ENCODE data around the gene KRTAP10-11.
"Not testable (repeated sequence)": the region's sequence is repeated elsewhere in the genome, so short reads cannot be mapped to it uniquely, and the experiment has no call there.

Gene KRTAP10-11, protein sequence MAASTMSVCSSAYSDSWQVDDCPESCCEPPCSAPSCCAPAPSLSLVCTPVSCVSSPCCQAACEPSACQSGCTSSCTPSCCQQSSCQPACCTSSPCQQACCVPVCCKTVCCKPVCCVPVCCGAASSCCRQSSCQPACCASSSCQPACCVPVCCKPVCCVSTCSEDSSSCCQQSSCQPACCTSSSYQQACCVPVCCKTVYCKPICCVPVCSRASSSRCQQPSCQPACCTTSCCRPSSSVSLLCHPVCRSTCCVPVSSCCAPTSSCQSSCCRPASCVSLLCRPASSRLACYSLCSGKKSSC

DNA sequence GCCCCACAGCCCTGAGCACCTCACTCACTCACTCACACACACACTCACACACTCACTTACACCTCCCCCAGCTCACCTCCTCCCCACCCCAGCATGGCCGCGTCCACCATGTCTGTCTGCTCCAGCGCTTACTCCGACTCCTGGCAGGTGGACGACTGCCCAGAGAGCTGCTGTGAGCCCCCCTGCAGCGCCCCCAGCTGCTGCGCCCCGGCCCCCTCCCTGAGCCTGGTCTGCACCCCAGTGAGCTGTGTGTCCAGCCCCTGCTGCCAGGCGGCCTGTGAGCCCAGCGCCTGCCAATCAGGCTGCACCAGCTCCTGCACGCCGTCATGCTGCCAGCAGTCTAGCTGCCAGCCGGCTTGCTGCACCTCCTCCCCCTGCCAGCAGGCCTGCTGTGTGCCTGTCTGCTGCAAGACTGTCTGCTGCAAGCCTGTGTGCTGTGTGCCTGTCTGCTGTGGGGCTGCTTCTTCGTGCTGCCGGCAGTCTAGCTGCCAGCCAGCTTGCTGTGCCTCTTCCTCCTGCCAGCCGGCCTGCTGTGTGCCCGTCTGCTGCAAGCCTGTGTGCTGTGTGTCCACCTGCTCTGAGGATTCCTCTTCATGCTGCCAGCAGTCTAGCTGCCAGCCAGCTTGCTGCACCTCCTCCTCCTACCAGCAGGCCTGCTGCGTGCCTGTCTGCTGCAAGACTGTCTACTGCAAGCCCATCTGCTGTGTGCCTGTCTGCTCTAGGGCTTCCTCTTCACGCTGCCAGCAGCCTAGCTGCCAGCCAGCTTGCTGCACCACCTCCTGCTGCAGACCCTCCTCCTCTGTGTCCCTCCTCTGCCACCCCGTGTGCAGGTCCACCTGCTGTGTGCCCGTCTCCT is at the start of gene KRTAP10-11:
KRTAP10-11 (plus strand) TSS at position 49 of the 856 bp plus-strand sequence; CDS start at position 94, 45 bp downstream.
- DNase-seq; H3K4me3 Mint-ChIP-seq; H3K4me1 Mint-ChIP-seq (ENCODE audit: low read depth); H3K27ac Mint-ChIP-seq; H3K27me3 Mint-ChIP-seq; H3K36me3 Mint-ChIP-seq (ENCODE audit: low read depth): not testable (repeated sequence)
- H3K9me3 Mint-ChIP-seq: peaks cover 30% of the 10 kb centered on the region

DNA sequence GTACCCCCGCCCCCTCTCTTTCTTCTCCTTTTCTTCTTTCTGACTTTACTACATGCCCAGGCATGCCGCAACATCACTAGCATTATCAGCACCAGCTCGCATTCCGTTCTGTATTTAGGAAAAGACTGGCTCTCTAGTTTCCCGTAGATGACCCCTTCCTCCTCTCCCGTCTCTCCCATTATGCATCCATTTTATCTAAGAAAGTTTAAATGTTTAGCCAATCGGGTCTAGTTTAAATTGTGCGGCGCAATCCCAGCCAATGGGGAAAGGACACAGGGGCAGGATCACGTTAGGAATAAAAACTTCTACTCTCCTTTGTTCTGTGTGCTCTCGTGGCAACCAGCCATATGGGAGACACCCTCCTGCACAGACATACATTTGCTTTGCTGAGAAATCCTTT is 48.2 kb upstream of the KRTAP10-11 start:
- H3K4me1 Mint-ChIP-seq (ENCODE audit: low read depth): no peaks in the 10 kb centered on the region
- no peaks in the 10 kb centered on the region for H3K36me3 Mint-ChIP-seq (ENCODE audit: low read depth)
- peaks cover 5% of the 10 kb centered on the region for H3K27me3 Mint-ChIP-seq
- no peak overlapping the region for H3K4me3 Mint-ChIP-seq
- no peaks in the 10 kb centered on the region for H3K9me3 Mint-ChIP-seq
- no peak overlapping the region for H3K27ac Mint-ChIP-seq
- DNase-seq: no peak

DNA sequence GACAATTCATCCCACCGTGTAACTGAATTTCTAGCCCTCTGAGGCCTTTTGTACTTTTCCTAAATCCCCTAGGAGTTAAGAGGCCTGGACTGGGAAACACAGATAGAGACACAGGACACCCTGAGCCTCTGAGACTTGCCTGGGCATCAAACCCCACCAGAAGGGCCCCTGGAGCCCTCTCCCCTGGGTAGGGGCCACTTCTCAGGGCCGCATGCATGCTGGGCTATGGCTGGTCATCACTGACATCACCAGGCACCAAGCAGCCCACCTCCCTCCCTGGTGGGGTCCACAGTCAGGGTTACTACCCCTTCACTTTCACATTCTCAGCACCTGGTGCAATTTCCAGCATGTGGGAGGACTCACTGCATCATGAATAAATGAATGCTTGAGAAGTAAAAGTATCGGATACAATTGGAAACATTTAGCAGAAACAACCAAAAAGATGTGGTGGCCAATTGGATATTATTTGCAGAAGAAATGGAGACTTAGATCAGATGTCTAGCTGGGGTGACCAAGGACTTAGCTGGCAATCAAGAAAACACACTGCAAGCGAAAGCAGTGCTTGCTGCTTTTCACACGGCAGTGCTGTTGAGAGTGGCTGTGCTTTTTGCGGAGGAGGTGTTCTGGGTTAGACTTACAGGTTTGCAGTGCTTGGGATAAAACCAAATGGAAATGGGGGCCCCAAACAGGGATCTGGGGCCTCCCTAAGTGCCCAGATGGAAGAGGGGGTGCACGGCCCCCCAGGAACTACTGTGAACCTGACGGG is 46.8 kb upstream of the KRTAP10-11 start:
- DNase-seq: no peak
- H3K27ac Mint-ChIP-seq: no peak overlapping the region
- H3K4me1 Mint-ChIP-seq (ENCODE audit: low read depth): no peaks in the 10 kb centered on the region
- no peaks in the 10 kb centered on the region for H3K36me3 Mint-ChIP-seq (ENCODE audit: low read depth)
- H3K9me3 Mint-ChIP-seq: no peaks in the 10 kb centered on the region
- peaks cover 5% of the 10 kb centered on the region for H3K27me3 Mint-ChIP-seq
- H3K4me3 Mint-ChIP-seq: no peak overlapping the region

DNA sequence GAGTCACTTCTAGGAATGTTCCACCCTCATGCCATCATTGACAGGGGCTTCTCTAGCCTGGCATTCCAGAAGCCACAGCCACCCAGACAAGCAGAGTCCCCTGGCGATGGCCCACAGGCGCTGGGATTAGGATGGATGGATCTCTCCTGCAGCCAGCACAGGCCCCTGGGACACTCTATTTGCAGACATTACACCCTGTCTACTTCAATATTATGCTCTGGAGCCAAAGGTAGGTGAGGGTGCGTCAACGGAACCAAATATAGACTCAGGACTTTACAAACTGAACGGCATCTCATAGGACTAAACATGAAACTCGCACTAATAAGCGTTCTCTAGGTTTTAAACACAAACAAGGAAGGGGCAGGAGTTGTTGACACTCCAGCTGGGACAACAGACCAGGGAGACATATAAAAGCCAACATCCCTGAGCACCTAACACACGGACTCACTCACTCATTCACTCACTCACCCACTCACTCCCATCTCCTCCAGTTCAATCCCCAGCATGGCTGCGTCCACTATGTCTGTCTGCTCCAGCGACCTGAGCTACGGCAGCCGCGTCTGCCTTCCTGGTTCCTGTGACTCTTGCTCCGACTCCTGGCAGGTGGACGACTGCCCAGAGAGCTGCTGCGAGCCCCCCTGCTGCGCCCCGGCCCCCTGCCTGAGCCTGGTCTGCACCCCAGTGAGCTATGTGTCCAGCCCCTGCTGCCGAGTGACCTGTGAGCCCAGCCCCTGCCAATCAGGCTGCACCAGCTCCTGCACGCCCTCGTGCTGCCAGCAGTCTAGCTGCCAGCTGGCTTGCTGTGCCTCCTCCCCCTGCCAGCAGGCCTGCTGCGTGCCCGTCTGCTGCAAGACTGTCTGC is 45.9 kb upstream of the KRTAP10-11 start, which contains the start of gene KRTAP10-7:
KRTAP10-7 (plus strand) TSS at position 480 of the 861 bp plus-strand sequence; CDS start at position 505, 25 bp downstream.
- H3K4me1 Mint-ChIP-seq (ENCODE audit: low read depth); DNase-seq; H3K9me3 Mint-ChIP-seq; H3K36me3 Mint-ChIP-seq (ENCODE audit: low read depth); H3K27ac Mint-ChIP-seq; H3K27me3 Mint-ChIP-seq; H3K4me3 Mint-ChIP-seq: not testable (repeated sequence)

DNA sequence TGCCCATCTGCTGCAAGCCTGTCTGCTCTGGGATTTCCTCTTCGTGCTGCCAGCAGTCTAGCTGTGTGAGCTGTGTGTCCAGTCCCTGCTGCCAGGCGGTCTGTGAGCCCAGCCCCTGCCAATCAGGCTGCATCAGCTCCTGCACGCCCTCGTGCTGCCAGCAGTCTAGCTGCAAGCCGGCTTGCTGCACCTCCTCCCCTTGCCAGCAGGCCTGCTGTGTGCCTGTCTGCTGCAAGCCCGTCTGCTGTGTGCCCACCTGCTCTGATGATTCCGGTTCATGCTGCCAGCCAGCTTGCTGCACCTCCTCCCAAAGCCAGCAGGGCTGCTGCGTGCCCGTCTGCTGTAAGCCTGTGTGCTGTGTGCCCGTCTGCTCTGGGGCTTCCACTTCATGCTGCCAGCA is 45.1 kb upstream of the KRTAP10-11 start:
- not testable (repeated sequence) for H3K36me3 Mint-ChIP-seq (ENCODE audit: low read depth); H3K9me3 Mint-ChIP-seq; H3K27ac Mint-ChIP-seq; DNase-seq; H3K27me3 Mint-ChIP-seq; H3K4me3 Mint-ChIP-seq; H3K4me1 Mint-ChIP-seq (ENCODE audit: low read depth)

DNA sequence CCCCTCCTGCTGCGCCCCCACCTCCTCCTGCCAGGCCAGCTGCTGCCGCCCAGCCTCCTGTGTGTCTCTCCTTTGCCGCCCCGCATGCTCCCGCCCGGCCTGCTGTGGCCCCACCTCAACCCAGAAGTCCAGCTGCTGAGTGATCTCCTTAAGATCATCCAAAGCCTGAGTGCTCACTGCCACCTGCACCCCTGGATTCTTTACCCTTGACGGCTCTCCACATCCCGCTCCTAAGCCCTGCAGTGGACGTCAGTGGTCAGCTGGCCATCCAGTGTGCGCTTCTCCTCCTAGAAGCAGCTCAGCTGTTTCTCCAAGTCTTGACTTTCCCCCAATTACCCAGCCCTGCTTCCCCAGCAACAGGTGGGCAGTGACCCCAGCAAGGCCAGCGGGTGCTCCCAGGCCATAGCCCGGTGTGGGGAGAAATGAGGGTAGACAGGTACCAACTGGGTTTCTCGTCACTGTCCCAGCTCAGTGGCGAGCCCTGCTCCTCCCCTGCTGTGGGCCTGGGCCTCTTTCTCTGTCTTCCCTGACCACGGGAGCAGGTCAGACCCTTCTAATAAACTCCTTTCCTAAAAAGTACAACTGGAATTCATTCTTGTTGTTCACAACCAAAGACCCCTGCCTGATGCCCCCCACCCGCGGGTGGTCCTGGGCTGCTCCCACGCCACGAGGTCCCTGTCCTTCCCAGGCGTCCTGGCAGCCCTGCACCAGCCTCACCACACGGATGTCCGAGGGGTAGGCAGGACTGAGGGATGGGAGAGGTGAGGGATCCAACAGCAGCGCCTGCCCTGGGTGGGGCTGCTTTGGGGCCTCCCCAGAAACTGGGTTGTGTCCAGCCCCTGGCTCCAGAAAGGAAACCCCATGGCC is 44.4 kb upstream of the KRTAP10-11 start:
- peaks cover 6% of the 10 kb centered on the region for H3K9me3 Mint-ChIP-seq
- no peak overlapping the region for H3K4me3 Mint-ChIP-seq
- no peak overlapping the region for H3K27ac Mint-ChIP-seq
- H3K36me3 Mint-ChIP-seq (ENCODE audit: low read depth): no peaks in the 10 kb centered on the region
- DNase-seq: no peak
- peaks cover 5% of the 10 kb centered on the region for H3K27me3 Mint-ChIP-seq
- no peaks in the 10 kb centered on the region for H3K4me1 Mint-ChIP-seq (ENCODE audit: low read depth)

DNA sequence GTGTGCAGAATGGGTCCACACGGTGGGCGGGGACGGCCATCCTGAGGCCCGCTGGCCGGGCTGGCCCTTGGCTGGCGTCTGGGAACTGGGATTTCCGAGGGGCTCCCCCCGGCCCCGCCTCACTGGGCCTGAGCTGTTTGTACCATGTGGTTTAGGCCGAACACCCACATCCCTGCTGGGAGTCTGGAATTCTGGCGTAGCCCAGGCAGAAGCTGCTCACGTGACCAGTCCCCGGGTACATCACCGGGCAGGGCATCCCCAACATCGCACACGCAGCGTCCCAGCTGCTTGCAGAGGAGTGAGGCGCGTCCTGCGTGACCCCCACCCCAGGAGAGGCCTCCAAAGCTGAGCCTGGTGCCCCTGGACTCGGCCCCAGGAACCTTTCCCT is 43.8 kb upstream of the KRTAP10-11 start:
- no peak for DNase-seq
- Mint-ChIP-seq H3K4me1 (ENCODE audit: low read depth) (no peaks in the 10 kb centered on the region), H3K9me3 (peaks cover 6% of the 10 kb centered on the region), H3K27ac (no peak overlapping the region), H3K36me3 (ENCODE audit: low read depth) (no peaks in the 10 kb centered on the region), H3K27me3 (peaks cover 5% of the 10 kb centered on the region), H3K4me3 (no peak overlapping the region)

DNA sequence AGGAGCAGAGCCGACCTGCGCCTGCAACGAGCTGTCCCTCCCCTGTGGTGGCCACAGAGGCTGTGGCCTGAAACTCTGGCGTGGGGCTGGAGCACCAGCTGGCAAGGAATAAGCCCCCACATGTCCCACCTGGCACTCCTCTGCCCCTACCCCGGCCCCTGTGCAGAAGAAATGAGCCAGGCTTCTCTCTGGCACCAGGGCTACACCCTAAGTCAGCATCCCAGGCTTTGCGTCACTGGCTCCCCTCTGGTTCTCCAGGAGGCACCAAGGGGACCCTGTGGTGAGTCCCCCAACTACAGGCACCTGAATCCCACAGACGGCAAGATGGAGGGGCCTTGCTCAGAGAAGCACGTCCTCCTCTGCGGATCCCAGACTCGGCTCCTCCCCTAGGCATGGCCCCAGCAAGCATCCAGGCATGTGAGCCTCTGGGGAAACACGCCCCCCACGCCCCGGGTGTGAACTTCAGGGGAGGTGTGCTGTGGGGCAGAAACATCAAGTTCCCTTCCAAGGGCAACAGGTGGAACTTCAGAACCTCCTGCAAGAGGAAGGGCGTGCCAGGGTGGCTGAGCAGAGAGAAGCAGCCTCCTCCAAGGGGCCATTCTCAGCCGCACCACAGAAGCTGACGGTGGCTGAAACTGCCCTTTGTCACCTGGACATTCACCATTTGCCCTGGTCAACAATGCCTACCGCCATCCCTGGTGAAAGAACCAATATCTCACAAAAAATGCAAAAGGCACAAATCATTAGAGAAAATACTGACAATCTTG is 42.9 kb upstream of the KRTAP10-11 start:
- no peaks in the 10 kb centered on the region for H3K36me3 Mint-ChIP-seq (ENCODE audit: low read depth)
- peaks cover 6% of the 10 kb centered on the region for H3K9me3 Mint-ChIP-seq
- DNase-seq: no peak
- H3K27me3 Mint-ChIP-seq: peaks cover 5% of the 10 kb centered on the region
- H3K4me1 Mint-ChIP-seq (ENCODE audit: low read depth): no peaks in the 10 kb centered on the region
- no peak overlapping the region for H3K4me3 Mint-ChIP-seq
- H3K27ac Mint-ChIP-seq: no peak overlapping the region

DNA sequence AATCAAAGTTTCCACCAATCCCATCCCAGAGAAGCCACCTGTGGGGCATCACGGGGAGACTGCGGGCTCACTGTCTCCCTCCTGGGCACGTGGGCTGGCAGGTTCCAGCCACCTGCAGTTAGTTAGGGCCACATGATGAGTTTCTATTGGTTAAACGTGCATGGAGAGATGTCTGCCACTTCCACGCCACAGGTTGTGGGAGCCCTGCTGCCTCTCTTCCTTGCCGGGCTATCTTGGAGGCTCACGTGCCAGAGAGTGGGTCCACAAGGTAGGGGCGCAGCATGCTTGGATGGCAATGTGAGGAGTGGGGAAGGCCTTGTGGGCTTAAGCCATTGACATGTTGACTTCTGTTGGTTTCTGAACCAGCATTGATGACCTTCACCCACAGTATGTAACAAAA is 42.3 kb upstream of the KRTAP10-11 start:
- Mint-ChIP-seq H3K4me1 (ENCODE audit: low read depth) (no peaks in the 10 kb centered on the region), H3K4me3 (no peak overlapping the region), H3K27me3 (peaks cover 5% of the 10 kb centered on the region), H3K36me3 (ENCODE audit: low read depth) (no peaks in the 10 kb centered on the region), H3K9me3 (peaks cover 8% of the 10 kb centered on the region), H3K27ac (no peak overlapping the region)
- DNase-seq: no peak

DNA sequence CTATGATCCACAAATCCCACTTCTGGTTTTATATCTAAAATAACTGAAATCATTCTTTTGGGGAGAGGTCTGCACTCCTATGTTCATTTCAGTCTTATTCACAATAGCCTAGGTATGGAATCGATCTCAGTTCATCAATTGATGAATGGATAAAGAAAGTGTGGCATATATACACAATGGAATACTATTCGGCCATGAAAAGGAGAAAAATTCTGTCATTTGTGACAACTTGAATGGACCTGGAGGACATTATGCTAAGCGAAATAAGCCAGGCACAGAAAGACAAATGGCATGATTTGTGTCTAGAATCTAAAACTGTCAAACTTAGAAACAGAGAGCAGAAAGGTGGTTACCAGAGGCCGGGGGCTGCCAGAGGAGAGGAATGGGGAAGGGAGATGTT is 39.7 kb upstream of the KRTAP10-11 start:
- no peak for DNase-seq
- no peak overlapping the region for H3K4me3 Mint-ChIP-seq
- no peaks in the 10 kb centered on the region for H3K4me1 Mint-ChIP-seq (ENCODE audit: low read depth)
- peaks cover 3% of the 10 kb centered on the region for H3K27me3 Mint-ChIP-seq
- H3K9me3 Mint-ChIP-seq: peaks cover 24% of the 10 kb centered on the region
- H3K36me3 Mint-ChIP-seq (ENCODE audit: low read depth): no peaks in the 10 kb centered on the region
- no peak overlapping the region for H3K27ac Mint-ChIP-seq

DNA sequence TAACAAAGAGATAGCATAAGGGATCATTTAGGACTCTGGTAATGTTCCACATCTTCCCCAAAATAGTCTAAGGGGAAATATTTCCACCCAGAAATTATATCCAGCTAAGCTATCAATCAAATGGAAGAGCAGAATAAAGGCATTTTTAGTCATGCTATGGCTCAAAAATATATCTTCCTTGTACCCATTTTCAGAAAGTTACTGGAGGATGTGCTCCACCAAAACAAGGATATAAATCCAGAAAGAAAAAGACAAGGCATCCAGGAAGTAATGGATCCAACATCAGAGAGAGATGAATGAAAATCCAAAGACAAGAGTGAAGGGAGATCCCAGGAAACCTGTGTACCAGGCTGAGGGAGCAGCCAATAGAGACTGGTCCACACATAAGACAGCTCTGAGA is 37.0 kb upstream of the KRTAP10-11 start:
- Mint-ChIP-seq H3K9me3 (peaks cover 25% of the 10 kb centered on the region), H3K36me3 (ENCODE audit: low read depth) (no peaks in the 10 kb centered on the region), H3K4me1 (ENCODE audit: low read depth) (peaks cover 1% of the 10 kb centered on the region), H3K27me3 (no peaks in the 10 kb centered on the region), H3K27ac (no peak overlapping the region), H3K4me3 (no peak overlapping the region)
- no peak for DNase-seq

DNA sequence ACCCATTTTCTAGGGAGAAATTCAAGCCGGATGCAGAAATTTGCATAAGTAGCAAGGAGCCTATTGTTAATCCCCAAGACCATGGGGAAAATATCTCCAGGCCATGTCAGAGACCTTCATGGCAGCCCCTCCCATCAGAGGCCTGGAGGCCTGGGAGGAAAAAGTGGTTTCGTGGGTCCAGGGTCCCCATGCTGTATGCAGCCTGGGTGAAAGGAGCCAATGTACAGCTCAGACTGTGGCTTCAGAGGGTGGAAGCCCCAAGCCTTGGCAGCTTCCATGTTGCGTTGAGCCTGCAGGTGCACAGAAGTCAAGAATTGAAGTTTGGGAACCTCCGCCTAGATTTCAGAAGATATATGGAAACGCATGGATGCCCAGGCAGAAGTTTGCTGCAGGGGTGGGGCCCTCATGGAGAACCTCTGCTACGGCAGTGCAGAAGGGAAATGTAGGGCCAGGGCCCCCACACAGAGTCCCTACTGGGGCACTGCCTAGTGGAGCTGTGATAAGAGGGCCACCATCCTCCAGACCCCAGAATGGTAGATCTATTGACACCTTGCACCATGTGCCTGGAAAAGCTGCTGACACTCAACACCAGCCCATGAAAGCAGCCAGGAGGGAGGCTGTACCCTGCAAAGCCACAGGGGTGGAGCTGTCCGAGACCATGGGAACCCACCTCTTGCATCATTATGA is 35.9 kb upstream of the KRTAP10-11 start:
- H3K27me3 Mint-ChIP-seq: not testable (repeated sequence)

More for the DNA sequence above, 35.9 kb upstream of the KRTAP10-11 start:
- not testable (repeated sequence) for H3K4me3 Mint-ChIP-seq; H3K27ac Mint-ChIP-seq; H3K4me1 Mint-ChIP-seq (ENCODE audit: low read depth); H3K36me3 Mint-ChIP-seq (ENCODE audit: low read depth); DNase-seq
- peaks cover 22% of the 10 kb centered on the region for H3K9me3 Mint-ChIP-seq

All from activated T-cell treated with anti-CD3 and anti-CD28 coated beads, Interleukin-2, amount 50 U/mL, for 24 hours (primary cell).